HTERT RPE-1 (cell line): Measurements from ENCODE around the gene CCDC149.

Experiments used
- in situ Hi-C: fragments of 300-500 bp; cut with MboI; formaldehyde crosslinking; loops from 4 replicates; pipeline ENCODE4 v1.14.3; 2020; ENCODE audit warnings: low sequenced_read_pairs

CCDC149 gene

DNA sequence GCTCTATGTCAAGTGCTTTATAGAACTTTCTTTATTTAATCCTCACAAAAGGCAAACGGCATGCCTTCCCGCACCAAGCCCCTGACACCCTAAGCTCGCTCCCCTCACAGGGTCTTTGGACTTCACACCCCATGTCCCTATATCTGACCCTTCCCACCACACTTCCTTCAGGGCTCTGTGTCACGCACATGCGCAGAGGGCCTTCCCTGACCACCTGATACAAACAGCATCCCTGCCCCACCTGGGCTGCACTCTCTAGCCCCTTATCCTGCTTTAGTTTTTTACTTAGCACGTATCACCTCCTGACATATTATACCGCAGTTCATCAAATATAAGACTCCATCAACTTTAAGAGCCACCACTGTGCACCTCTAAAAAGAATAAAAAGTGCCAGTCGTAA lies 67.7 kb downstream of the CCDC149 start:
- in situ Hi-C loops: no loop called here

DNA sequence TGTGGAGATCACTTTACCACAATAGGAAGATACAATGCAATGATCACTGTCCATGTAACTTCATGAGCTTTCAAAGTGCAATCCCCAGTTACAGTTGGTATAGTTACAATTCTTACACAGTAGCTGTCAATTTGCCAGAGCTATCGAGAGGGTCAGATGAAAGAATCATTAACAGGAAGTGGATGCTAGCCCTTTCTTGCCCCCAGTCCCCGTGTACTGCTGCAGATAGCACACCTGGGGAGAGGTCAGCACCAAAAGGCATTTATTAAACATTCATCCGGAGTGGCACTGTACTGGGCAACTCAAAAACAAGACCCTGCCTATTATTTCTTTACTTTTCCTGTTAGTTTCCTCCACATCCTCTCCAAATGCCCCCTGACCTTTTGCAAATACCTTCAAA lies 69.7 kb downstream of the CCDC149 start:
- in situ Hi-C loops: no loop called here

DNA sequence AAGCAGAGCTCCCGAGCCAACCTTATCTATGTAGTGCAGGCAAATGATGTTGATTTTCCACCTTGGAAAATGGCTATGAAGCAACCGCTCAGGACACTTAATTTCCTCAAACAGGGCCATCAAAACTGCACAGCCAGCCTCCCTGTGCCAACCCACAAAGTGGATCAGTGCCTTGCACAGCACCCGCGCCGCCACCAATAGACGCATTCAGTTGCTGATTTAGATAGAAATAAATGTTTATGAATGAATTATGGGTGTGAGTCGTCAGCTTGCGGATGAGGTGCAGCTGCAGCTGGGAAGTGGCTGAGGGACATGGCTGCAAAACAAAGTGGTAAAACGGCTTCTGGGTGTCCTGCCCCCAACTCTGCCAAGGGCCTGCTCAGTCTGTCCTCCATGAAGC lies 70.5 kb downstream of the CCDC149 start:
- in situ Hi-C loops: no loop called here

DNA sequence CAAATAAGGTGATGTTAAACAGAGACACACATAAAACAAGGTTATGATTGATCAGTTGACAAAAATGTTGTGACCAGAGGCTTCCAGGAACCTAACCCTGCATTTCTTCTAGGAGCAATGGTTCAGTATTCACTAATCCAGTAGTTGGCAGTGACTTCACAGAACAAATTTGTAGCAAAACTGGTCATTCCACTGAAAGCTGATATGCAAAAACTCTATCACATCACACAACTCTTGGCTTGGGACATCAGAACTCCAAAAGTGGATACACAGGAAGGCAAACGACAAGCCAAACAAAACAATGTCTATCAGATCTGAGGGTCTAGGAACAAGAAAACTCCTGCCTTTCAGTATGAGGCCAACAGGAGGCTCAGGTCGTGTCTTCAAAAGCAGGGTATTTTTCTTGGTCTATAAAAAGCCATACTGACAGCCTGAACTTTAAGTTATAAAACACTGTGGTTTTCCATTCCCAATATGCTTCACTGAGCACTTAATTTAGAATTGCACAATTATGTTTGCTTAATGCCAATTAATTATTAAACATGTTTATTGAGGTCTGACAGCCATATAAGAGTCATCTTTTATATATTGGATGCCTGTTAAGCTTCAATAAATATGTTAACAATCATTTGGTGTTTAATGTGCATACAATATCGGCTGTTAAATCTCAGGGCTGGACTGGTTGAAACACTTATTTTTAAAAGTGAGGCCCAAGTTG lies 71.9 kb downstream of the CCDC149 start:
- in situ Hi-C loops: no loop called here

DNA sequence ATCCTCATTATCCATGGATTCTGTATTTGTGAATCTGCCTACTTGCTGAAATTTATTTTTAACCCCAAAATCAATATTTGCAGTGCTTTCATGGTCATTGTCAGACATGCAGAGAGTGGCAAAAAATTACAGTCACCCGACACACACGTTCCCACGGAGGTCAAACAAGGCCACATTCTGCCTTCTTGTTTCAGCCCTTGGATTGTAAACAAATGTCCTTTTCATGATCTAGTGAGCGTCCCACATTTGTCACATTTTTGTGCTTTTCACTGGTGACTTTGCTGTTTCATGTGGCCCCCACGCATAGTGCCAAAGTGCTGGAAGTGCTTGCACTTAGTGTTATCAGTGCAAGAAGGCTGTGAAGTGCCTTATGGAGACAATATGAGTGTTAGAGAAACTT lies 72.5 kb downstream of the CCDC149 start:
- in situ Hi-C loops: no loop called here

DNA sequence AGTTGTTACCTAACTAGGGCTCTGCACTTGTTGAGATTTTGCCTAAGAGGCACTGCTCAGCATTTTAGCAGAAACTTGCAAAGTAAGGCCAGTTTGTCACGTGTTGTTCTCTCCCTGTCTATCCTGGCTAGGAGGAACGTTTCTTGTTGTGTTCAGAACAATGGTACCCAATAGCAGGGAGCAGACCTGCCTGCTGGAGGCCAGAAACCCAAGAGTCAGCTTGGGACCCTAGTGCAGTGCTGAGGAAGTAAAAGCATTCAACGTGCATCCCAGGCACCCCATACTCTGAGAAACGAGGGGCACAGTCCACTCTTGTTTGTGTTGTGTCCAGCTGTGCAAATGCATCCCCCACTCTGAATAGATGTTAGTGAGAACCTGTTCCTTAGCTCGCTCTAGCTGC lies 75.1 kb downstream of the CCDC149 start:
- in situ Hi-C loops: no loop called here

DNA sequence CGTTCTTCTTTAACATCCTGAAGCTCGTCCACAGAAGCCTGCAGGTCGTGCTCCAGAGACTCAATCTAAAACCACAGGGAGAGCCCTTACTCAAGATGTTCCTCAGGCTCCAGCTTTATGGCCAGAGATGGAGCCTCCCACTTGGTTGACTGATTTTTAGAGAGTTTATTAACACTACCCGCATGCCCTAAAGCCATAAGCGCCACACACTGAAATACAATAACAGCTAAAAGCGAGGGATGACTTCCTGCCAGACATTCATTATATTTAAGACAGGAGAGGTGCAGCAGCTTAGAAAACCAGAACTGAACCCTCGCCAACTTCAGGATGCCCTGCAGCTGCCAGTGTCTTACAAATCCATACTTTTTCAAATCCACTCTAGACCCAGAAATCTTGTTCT lies 75.5 kb downstream of the CCDC149 start:
- in situ Hi-C loops: no loop called here

DNA sequence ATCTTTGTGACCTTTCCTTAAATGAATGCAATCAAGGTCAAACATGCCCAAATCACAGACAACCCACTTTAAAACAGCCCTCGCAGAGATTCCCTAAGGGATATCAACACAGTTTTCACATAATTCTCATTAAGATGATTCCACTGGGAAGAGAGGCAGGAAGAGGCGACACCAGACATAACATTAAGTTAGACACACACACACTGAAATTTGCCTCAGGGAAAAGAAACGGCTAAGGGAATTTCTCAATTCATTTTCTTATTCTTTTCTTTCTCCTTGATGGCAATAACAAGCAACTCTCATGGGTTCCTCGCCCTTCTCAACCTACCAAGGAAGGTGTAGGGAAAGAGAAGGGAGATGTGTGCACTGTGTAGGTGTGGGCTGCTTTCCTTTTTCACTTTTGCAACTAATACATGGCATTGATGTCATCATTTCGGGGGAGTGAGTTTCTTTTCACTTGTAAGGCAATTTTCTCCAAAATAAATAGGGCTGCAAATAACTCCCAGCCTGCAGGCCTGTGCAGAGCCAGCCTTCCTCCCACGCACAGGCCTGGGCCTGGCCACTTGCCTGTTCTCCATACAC lies 76.1 kb downstream of the CCDC149 start:
- in situ Hi-C loops: no loop called here

DNA sequence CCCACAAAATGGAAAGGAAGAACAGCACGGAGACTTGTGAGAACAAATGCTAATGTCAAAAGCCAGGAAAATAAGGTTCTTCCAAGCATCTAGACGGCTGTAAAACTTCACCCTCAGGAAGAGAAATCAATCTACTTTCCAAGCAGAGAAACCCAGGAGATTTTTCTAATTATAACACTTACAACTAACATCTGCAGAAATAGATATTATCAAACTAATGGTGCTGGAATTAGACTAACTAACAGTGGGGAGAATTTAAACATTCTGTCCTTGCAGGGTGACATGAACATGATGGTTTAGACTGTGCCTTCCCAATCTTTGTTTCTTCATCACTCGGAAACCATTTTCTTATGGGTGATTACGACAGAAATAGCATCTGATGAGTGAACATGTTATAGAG lies 77.1 kb downstream of the CCDC149 start:
- in situ Hi-C loops: no loop called here

DNA sequence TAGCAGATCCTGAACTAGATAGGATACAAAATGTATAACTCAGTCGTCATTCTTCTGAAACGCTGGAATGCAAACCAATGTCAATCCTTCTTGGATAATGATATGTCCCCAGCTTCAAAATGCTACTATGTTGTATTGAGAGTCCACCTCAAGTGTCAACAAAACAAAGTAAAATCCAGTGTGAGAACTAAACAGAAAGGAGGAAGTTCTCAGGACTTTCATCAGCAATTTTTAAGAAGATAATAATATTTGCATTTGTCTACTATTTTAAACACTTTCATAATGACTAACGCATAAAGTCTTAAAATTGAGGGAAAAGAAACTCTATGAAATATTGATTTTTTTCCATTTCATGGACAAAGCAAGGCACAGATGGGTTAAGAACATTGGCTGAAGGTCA lies 81.2 kb downstream of the CCDC149 start:
- in situ Hi-C loops: no loop called here

DNA sequence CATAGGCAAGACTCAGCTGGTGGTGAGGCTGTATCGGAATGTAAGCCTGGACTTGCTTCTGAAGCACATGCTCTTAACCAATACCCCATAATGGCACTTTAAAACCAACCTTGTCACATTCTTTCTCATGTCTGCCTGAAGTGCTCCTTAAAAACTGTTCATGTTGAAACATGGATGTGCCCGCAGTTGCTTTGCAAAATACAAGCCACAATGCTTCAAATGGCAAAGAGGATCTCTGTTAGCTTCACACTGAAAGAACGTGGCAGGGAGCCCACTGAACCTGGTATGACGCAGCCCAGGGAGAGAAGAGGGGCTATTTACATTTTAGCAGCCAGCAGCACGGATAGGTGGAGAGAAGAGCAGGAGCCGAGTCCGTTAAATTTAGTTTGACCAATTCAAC lies 88.1 kb downstream of the CCDC149 start:
- in situ Hi-C loops: no loop called here

DNA sequence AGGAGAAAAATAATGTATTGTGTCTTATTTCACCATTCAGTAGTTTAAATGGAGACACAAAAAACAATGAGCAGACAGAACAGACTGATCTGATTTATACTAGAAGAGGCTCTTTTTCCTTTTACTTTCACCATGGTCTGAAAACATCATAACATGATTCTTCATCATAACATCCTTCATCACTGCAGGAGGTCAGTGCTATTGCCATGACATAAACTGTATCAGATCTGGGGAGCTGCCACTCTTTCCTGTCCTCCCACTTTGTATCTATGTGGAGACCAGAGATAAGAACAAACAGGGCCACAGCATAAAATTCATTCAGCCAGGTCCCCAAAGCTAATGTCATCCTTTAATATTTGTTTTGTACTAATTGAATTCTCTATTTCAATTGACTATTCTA lies 92.3 kb downstream of the CCDC149 start:
- in situ Hi-C loops: no loop called here

DNA sequence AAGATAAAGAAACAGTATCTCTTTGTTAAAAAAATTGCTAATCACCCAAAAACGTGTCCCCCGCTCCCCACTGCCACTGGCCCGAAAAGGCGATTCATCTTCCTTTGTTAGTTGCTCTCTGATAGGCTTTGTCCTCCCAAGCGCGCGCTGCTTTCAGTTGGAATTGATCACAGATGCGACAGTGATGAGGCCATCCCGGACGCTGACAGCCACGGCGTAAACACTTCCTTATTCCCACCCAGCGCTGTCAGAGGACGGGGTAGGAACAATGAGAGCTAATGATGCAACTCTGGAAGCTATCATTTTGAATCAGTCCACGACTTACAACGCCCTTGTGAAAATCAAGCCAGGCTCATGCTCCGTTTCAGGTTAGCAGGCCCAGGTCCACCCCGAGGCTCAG lies 96.0 kb downstream of the CCDC149 start:
- in situ Hi-C loops: no loop called here

DNA sequence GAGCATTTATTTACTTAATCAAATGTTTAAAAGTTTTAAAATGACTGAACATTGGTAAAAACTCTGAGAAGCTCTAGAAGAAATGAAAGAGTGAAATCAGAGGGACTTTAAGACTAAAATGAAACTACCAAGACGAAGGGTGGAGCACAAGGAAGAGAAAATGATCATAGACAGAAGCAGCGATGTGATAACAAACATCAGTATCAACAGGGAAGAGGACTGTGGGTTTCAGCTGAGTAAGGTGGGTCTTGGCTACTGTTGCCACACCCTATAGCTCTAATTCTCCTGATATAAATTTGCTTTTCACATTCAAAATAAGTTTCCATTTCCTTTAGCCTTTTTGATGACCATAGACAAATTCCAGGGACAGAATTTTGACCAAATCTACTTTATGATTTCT lies 99.1 kb downstream of the CCDC149 start:
- in situ Hi-C loops: no loop called here

DNA sequence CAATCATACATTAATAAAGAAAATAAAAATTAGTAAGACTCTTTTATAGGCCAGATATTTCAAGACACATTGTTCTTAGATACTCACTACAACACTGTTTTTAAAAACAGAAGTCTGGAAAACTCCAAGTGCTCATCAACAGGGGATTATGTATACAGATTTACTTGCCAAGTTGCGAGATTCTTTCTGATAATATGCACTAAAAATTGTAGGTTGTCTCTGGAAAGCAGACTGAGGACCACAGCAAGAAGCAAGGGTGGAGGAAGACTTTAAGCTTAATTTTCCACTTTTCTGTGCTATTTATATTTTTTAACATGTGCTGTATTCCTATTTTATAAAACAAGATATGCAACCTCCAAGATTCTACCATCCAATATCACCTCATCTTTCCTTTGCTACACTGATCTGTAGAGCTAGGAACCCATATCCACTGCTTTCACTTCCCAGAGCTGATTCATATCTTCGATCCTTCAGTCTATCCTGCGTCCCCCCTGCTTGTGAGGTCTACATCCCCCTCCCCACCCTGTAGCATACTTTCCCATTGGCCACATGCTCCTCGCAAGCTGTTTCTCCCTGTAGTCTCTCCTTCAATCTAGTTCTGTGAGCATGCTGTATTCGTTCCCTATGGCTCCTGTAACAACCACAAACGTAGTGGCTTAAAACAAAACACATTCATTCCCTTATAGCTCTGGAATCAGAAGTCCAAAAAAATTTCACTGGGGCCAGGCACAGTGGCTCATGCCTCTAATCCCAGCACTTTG lies 101.8 kb downstream of the CCDC149 start:
- in situ Hi-C loops: no loop called here

DNA sequence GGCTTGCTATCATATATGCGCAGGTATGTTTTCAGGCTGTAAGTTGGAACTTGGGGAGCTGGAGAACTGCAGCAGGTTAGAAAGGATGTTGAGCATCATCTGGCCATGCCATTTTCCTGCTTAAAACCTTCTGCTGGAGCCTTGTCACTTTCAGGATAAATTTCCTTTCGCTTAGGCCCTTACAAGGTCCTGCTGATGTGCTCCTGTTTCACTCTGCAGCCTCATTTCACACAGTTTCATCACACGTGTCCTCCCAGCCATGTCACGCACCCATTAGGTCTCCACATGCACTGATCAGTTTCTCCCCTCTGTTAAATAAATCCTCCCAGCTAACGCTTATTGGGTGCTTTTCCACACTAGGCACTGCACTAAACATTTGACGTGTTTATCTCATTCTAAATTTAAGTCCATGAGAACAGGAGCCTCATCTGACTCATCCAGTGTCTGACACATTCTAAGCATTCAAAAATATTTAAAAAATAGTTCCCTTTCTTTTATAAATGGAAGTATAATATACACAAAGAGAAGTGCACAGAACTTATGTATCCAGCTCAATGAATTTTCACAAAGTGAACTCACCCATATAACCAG lies 102.9 kb downstream of the CCDC149 start:
- in situ Hi-C loops: no loop called here

DNA sequence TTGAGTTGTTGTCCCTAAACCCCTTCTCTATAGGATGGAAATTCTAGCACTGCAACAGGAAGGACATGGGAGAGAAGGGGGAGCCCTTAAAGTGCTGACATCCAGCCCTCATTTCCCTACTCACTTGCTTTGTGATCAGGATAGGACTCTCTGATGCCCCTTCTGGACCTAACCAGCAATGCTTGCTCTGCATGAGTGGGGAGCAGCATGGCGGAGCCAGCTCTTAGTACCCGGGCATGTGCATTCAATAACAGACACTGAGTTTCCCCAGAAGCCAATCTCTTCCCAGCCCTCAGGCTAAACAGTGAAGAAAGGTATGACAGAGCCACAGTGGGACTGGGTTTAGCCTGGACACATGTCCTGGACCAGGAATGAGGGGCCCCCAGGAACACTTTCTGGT lies 103.5 kb downstream of the CCDC149 start:
- in situ Hi-C loops: no loop called here

DNA sequence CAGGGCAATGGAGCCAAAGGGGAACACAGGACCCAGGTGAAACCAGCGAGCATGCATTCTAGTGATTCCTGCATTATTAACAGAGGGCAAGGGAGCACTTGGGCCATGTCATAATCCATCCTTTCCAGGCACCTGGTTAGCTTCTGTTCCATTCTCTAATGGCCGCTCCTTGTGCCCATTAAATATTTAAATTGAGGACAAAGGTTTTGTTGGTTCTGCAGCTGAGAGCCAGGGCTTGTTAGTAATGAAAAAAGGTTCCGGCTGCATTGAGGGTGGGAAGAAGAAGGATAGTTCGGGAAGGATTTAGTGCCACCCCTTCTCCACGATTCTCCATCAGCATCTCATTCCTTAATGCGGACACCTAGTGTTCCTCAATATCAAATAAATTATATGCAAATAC lies 103.9 kb downstream of the CCDC149 start:
- in situ Hi-C loops: no loop called here

DNA sequence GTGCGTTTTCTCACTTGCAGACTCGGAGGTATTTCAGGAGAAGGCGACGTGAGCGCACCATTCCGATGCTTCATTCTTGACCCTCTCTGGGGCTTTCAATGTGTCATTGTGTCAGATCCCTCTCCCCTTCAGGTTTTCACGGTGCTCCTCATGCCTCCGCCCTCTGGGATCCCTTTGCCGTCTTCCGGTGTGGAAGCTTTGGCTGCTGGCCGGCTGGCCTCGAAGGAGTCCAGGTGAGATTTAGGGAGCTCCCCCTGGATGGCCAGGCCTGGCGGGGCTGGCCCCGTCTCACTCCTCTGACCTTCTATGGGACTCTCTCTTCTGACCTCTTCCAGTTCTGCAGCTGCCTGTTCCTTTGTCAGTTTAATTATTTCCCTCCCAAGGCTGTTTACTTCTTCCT lies 104.6 kb downstream of the CCDC149 start:
- in situ Hi-C loops: no loop called here

DNA sequence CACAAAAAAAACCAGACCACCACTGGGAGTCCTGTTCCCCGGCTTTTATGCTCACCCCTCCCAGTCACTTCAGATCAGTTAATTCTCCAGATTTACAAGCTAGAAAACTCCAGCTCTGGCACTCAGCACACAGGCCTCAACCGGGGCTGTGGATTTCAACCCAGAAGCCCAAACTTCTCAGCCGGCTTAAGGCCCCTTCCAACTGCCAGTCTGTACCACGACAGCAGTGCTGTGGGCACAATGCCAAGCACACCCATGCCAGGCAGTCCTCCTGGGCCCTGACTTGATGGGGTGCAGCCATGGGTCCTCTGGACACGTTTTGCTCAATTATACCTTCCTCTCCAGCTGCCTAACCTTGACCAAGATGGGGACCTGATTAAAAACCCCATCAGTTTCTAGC lies 105.2 kb downstream of the CCDC149 start:
- in situ Hi-C loops: no loop called here

DNA sequence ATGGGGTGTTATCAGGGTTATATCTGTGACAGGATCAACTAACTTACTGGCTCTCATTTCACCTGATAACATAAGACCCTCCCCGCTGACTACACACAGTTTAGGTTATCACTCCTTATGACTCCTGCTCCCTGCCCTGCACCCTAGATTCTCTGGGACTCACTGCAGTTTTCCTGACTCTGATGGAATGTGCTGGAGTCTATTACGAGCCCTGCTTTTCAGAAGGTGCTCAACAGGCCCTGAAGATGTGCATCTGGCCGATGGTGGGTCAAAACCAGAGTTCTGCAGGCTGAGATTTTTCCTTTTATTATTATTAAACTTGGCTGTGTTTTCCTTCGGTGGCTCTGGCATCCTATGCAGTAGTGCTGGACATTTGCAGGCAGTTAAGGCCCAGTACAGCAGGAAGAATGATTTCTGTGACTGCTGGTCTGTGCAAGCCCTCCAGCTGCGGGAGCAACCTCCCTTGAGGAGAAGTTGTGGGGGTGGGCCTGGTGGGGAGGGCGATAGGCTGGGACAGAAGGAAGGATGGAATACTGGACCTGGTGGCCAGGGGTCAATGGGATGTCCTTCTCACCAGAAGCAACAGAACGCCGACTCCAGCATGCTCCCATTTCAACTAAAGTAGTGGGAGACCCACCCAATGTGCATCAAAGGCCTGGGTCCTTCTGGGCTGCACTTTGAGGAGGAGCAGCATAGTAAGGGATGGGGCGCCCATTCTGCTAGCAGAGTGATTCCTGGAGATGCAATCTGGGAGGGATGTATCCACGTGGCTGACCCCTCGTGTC lies 106.4 kb downstream of the CCDC149 start:
- in situ Hi-C loops: no loop called here
